Activated naive CD8-positive, alpha-beta T cell treated with anti-CD3 and anti-CD28 coated beads for 36 hours (primary cell): ENCODE data around the gene TRAF7. TPM values are rescaled to one million over a fixed set of nuclear protein-coding genes. Genes with fewer than 3 reads are reported as not detected.
"Not testable (repeated sequence)": the region's sequence is repeated elsewhere in the genome, so short reads cannot be mapped to it uniquely, and the experiment has no call there.

Experiments
- DNase-seq: peaks from one replicate; pipeline ENCODE4 v3.0.0; 2021
- H3K27ac Mint-ChIP-seq: one replicate; pipeline ENCODE4 v1.8.0; 2022; ENCODE audit warnings: mild to moderate bottlenecking, moderate library complexity, mixed read lengths
- H3K27me3 Mint-ChIP-seq: one replicate; pipeline ENCODE4 v1.8.0; 2022; ENCODE audit warnings: mild to moderate bottlenecking, mixed read lengths
- H3K36me3 Mint-ChIP-seq: one replicate; pipeline ENCODE4 v1.8.0; 2021; ENCODE audit warnings: mild to moderate bottlenecking, mixed read lengths
- H3K4me1 Mint-ChIP-seq: one replicate; pipeline ENCODE4 v1.8.0; 2021; ENCODE audit warnings: mixed read lengths
- H3K4me3 Mint-ChIP-seq: one replicate; pipeline ENCODE4 v1.8.0; 2022; ENCODE audit warnings: mild to moderate bottlenecking, moderate library complexity, mixed read lengths
- H3K9me3 Mint-ChIP-seq: one replicate; pipeline ENCODE4 v1.8.0; 2022; ENCODE audit warnings: mixed read lengths
- total RNA-seq, 2 experiments: library from RNA; stranded (reverse); gene quantifications; one replicate each; pipeline ENCODE4 v1.2.3, GENCODE V29; 2021

Gene TRAF7
- total RNA-seq, 2 experiments from 2014 or later = 86.4 to 89.2 TPM

DNA sequence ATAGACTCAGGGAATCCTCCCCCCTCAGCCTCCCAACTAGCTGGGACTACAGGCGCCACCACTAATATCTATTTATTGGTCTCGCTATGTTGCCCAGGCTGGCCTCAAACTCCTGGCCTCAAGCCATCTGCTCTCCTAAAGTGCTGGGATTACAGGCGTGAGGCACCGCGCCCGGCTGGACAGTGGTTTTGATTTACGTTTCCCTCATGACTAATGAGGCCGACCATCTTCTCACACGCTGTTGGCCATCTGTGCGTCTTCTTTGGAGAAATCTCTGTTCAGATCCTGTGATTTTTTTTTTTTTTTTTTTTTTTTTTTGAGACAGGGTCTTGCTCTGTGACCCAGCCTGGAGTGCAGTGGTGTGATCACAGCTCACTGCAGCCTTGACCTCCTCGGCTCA, 26.3 kb upstream of the TRAF7 start:
- peaks cover 13% of the 10 kb centered on the region for H3K4me1 Mint-ChIP-seq
- H3K27me3 Mint-ChIP-seq, H3K36me3 Mint-ChIP-seq, DNase-seq, H3K4me3 Mint-ChIP-seq, H3K9me3 Mint-ChIP-seq: not testable (repeated sequence)
- peak overlapping the region; percentile 91 for H3K27ac Mint-ChIP-seq

DNA sequence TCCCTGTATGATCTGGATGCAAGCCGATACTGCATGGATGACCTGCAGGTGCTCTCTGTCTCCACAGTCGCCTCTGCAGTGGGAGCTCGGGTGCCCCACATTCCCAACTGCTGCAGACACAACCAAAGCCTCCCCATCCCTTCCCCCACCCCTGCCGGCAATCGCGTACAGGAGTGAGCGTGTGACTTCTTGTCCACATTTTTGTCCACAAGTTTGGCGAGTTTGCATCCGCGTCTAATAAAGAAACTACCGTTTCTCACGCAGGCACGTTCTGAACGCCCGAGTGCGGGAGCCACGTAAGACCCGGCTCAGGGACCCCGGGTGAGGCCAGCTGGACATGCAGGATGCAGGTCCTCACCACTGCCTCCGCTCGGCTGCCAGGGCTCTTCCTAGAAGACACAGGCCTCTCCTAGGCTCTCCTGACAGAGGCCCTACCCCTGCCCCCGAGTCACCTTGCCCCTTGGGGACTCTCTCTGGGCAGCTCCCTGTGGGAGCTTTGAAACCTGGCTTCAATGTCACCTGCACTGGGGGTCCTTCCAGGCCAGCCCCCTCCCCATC, 25.6 kb upstream of the TRAF7 start:
- H3K36me3 Mint-ChIP-seq, H3K27ac Mint-ChIP-seq, DNase-seq, H3K4me3 Mint-ChIP-seq, H3K9me3 Mint-ChIP-seq, H3K27me3 Mint-ChIP-seq: not testable (repeated sequence)
- peaks cover 15% of the 10 kb centered on the region for H3K4me1 Mint-ChIP-seq

DNA sequence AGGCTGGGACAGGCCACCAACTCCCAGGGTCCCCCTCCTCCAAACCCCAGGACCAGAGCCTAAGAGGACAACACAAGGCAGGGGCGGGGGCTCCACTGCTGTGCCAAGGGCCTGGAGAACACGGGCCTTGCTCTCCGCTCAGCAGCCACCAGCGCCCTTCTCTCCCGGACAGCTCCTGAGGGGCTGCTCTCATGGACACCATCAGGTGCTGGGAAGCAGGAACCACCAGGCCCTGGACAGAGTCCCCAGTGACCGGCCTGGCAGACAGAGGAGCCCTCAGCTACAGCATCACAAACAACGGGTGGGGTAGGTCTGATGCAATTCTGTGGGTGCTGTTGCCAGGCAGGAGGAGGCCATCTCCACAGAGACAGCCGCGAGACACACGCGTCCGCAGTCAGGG, 21.8 kb upstream of the TRAF7 start:
- not testable (repeated sequence) for H3K36me3 Mint-ChIP-seq, H3K4me3 Mint-ChIP-seq, H3K27ac Mint-ChIP-seq, H3K27me3 Mint-ChIP-seq, DNase-seq, H3K9me3 Mint-ChIP-seq
- peaks cover 13% of the 10 kb centered on the region for H3K4me1 Mint-ChIP-seq

DNA sequence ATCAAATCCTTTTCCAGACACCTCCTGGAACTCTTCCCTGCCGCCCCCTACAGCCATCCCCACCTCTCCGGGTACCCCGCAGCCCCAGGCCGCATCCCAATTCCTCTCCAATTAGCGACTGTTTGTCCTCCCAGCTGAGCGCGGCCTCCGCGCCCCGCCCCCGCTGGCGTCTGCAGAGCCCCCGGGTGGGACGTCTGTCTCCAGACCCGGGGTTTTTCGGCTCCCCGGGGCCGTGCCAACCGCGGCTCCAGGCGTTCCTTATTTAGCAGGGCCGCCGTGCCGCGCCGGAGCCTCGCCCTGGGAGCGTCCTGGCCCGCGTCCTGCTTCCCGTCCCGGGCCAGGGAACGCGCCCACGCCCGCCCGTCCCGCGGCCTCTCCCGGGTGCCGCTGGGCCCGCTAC, 20.5 kb upstream of the TRAF7 start:
- not testable (repeated sequence) for H3K9me3 Mint-ChIP-seq, H3K4me1 Mint-ChIP-seq, H3K27me3 Mint-ChIP-seq, H3K36me3 Mint-ChIP-seq, H3K27ac Mint-ChIP-seq
- H3K4me3 Mint-ChIP-seq = peak overlapping the region; percentile 88
- DNase-seq = peak; percentile 32

DNA sequence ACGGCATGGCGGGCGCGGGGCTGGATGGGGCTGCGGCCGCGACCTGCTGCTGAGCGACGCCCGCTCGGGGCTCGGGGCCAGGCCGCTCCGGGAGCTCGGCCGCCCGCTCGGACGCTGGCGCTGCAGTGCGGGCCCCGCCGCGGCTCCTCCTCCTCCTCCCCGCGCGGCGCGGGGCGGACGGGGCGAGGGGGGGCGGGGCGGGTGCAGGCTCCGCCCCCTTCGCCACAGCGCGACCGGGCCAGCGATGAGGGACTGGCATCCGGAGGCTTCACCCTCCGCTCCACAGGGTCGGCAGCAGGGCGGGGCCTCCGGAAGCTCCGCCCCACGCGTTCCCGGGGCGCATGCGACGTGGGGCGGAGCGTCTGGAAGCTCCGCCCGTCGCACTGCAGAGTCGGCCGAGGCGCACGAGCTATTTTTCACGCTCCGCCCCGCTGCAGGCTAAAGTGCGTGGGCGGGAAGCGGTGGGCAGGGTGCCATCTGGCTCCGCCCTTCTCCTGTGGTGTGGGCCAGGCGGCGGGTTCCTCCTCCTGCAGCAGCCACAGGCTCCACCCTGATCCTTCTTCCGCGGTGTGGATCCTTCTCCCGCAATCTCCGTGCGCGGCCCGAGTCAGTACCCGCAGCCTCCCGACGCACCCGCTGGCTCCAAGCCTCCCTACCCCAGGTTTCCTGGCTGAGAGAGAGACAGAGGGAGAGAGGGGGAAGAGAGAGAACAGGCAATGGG, 19.7 kb upstream of the TRAF7 start, which contains the start of gene PKD1:
Gene PKD1, minus strand, starts transcription at position 129 of the 721 bp plus-strand sequence. CDS start 209 bp downstream, outside the sequence.
- not testable (repeated sequence) for H3K9me3 Mint-ChIP-seq
- H3K4me3 Mint-ChIP-seq = peak within 1 kb of the TSS; percentile 89

DNA sequence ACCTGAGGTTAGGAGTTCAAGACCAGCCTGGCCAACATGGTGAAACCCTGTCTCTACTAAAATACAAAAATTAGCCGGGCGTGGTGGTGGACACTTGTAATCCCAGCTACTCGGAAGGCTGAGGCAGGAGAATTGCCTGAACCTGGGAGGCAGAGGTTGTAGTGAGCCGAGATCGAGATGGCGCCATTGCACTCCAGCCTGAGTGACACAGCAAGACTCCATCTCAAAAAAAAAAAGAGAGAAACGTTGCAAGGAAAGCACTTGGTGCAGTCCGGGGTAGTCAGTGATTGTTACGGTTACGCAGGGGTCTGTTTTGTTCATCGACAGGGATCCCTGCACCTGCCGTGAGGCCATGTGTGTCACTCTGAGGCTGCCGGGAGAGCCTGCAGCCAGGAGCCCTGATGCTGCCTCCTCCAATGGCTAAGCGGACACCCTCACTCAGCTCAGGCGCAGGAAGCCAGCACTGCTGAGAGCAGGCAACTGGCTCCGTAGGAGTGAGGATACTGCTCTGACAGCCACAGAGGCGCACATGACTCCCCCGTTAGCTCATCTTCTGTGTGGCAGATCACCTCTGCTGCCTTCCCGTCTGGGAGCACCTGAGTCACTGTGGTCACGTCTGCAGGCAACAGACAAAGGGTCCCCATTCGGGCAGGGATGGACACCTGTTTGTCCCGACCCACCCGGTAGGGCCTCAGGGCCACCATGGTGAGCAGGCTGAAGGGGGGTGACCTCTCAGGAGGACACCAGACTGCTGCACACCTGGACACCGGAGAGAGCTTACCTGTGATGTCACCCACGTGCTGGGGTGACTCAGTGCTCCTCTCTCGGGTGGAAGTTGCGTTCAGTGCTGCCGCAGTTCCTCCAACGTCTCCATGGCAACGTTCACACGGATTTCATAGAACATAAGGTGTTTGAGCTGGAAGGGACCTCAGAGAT, 12.4 kb upstream of the TRAF7 start:
- Mint-ChIP-seq H3K4me3 (no peak overlapping the region), H3K27me3 (no peaks in the 10 kb centered on the region), H3K9me3 (no peaks in the 10 kb centered on the region), H3K4me1 (peaks cover 2% of the 10 kb centered on the region), H3K36me3 (no peaks in the 10 kb centered on the region), H3K27ac (no peak overlapping the region)
- no peak for DNase-seq

More for the DNA sequence above, 19.7 kb upstream of the TRAF7 start, which contains the start of gene PKD1:
- DNase-seq = peak; percentile 100
- H3K27ac Mint-ChIP-seq = peak within 1 kb of the TSS; percentile 88
- H3K4me1 Mint-ChIP-seq = peaks cover 10% of the 10 kb centered on the region
- H3K36me3 Mint-ChIP-seq, H3K27me3 Mint-ChIP-seq: not testable (repeated sequence)

DNA sequence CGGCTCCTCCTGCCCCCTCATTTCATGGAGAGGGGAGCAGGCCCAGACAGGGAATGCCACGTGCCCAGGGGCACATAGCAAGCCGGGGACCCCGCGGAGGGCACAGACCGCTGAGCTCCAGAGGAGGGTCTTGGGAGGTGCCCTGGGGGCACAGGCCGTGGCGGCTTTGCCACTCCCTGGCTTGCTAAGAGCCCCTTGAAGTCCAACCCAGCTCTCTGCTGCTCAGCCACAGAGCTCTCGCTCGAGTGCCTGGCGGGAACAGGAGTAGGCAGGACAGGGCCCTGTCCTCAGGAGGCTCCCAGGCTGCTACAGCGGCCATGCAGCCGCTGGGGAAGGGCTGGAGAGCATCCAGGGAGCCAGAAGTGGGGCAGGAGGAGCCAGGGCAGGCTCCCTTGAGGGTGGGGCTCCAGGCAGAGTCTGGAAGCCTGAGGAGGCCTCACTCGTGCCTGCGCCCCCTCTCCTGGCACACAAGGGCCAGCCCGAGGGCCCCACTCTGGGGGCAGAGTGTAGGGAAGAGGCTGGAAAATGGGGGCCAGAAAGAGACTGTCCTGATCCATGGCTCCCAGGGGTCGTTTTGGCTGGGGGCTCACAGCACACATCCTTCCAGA, 11.6 kb upstream of the TRAF7 start:
- H3K36me3 Mint-ChIP-seq = no peaks in the 10 kb centered on the region
- no peak overlapping the region for H3K4me3 Mint-ChIP-seq
- DNase-seq = no peak
- no peaks in the 10 kb centered on the region for H3K9me3 Mint-ChIP-seq
- no peak overlapping the region for H3K27ac Mint-ChIP-seq
- H3K27me3 Mint-ChIP-seq = no peaks in the 10 kb centered on the region
- H3K4me1 Mint-ChIP-seq = peaks cover 2% of the 10 kb centered on the region

DNA sequence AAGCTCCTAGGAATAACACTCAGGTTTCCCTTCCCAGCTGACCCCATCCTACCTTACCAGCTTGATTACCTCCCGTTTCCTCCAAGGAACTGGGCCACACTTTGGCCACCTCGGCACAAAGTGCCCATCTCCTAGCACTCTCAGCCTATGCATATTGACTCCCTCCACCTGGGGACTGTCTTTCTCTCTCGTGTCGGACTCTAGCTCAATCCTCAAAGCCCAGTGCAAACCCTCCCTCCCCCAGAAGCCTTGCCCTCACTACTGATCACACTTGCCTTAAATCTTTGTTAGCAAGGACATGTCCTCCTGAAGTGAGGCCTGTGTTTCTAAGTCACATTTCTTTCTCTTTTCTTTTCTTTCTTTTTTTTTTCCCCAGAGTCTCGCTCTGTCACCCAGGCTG, 9.7 kb upstream of the TRAF7 start:
- Mint-ChIP-seq H3K27ac (no peak overlapping the region), H3K4me3 (no peak overlapping the region), H3K36me3 (no peaks in the 10 kb centered on the region), H3K9me3 (no peaks in the 10 kb centered on the region), H3K4me1 (peaks cover 8% of the 10 kb centered on the region), H3K27me3 (no peaks in the 10 kb centered on the region)
- DNase-seq = no peak

DNA sequence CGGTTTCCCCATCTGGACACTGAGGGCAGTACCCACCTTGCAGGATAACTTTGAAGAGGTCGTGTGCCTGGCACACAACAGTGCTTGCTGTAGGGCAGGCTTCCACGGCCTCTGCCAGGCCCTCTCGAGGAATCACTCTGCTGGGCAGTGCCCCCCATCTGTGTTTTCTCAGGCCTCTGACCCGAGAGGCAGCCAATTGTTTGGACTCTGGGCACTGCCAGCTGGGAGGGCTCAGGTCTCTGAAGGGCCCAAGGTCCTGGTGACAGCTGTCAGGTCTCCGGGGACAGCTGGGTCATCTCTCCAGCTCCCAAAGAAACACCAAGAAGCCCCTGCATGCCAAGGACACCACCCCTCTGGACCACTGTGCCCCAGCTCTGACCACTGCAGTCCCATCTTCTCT, 8.2 kb upstream of the TRAF7 start:
- Mint-ChIP-seq H3K27ac (peak overlapping the region; percentile 48), H3K4me3 (no peak overlapping the region), H3K9me3 (no peaks in the 10 kb centered on the region), H3K36me3 (peaks cover 11% of the 10 kb centered on the region), H3K4me1 (peaks cover 18% of the 10 kb centered on the region), H3K27me3 (peaks cover 3% of the 10 kb centered on the region)
- DNase-seq = no peak

DNA sequence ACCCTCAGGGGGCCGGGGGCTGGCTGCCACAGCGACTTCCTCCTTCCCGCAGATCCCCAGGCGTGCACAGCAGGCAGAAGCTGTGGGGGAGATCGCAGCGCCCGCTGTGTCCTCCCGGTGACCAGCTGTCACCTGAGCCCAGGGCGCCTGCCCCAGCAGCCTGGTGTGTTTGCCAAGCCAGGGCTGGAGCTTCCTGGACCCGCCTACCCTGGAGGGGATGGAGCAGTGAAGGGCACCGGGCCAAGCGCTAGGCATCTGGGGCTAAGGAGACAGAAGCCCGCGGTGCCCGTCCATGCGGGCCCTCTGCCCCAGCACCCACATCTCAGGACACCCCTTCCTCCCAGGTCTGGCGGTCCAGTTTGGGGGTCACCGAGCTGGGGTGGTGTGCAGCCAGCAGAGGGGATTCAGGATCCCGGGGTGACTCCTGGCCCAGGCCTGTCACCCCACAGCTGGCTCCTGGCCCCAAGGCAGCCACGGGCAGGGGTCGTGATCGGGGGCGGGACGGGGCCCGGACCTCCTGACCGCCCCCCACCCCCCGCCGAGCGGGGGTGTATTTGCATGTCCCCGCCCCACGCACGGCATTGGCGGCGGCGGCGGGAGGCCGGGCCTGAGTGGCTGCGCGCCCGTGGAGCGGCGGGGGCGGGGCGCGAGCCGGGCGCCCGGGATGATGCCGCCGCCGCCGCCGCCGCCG, 7.5 kb upstream of the TRAF7 start, which contains the start of gene RAB26:
Gene RAB26, plus strand, starts transcription at position 645 of the 691 bp plus-strand sequence. CDS start 159 bp downstream, outside the sequence.
- H3K9me3 Mint-ChIP-seq = no peaks in the 10 kb centered on the region
- H3K4me3 Mint-ChIP-seq = peak within 1 kb of the TSS; percentile 34
- peak within 1 kb of the TSS; percentile 45 for H3K27ac Mint-ChIP-seq
- H3K4me1 Mint-ChIP-seq = peaks cover 23% of the 10 kb centered on the region
- peaks cover 18% of the 10 kb centered on the region for H3K36me3 Mint-ChIP-seq
- DNase-seq = peak; percentile 65
- H3K27me3 Mint-ChIP-seq = peaks cover 3% of the 10 kb centered on the region

DNA sequence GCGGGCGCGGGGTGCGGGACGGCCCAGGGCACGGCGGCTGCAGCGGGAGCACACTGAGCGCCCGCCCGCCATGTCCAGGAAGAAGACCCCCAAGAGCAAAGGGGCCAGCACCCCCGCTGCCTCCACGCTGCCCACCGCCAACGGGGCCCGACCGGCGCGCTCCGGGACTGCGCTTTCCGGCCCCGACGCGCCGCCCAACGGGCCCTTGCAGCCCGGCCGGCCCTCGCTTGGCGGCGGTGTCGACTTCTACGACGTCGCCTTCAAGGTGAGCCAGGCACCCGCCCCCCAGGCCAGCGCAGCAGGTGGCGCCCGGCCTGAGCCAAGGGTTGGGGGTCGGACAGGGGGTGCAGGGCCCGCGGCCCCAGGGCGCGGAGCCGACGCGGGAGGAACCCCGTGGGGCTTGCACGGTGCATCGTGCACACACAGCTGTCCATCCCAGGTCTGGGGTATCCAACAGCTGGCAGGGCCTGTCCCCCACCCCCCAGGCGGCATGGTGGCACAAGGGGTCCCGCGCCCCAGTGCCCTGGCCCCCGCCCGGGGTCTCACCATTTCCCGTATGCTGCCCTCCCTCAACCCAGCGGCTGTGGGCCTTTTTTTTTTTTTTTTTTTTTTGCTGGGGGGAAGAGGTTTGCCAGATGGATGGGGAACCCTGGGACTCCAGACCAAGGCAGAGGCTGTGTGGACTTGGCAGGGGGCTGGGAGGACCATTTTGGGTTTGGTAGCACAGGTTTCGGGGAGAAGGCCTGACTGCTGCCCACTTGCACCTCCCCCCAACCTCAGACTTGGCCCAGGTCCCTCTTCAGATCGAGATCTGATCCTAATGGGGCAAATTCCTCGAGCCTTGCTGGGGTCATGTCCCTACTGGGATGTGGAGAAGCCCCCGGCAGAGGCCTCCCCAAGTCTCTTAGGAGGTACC, 6.6 kb upstream of the TRAF7 start:
- H3K27ac Mint-ChIP-seq = peak overlapping the region; percentile 45
- DNase-seq = peak; percentile 60
- no peaks in the 10 kb centered on the region for H3K9me3 Mint-ChIP-seq
- H3K4me3 Mint-ChIP-seq = peak overlapping the region; percentile 34
- peaks cover 3% of the 10 kb centered on the region for H3K27me3 Mint-ChIP-seq
- peaks cover 27% of the 10 kb centered on the region for H3K4me1 Mint-ChIP-seq
- peaks cover 27% of the 10 kb centered on the region for H3K36me3 Mint-ChIP-seq

DNA sequence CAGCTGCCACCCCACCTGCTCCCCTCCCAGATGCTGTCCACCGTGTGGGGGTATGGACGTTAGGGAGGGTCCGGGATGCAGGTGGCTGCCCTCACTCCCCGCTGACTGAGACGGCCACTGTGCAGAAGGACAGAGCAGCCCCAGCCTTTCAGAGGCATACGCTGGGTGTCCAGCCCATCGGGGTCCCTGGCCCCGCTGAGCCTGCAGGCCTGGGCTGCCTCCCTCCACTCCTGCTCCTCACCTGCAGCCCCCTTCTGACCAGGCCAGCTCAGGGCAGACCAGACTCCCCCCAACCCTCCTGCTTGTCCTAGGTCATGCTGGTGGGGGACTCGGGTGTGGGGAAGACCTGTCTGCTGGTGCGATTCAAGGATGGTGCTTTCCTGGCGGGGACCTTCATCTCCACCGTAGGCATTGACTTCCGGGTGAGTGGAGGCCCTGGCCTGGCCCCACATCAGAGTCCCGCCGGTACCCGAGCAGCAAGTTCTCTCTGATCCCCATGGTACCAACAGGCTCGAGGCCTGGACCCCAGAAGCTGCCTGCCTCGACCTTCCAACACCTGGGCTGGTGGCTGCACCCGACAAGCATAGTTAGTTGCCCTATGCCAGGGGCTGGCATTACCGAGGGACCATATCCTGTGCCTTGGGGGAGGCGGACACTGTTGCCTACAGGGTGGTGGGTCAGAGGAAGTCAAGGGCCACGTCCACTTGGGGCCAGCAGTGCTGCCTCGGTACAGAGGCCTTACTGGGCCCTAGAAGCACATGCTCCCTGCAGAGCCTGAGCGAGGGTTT, 5.8 kb upstream of the TRAF7 start:
- no peaks in the 10 kb centered on the region for H3K9me3 Mint-ChIP-seq
- H3K27me3 Mint-ChIP-seq = peaks cover 7% of the 10 kb centered on the region
- H3K4me1 Mint-ChIP-seq = peaks cover 27% of the 10 kb centered on the region
- peaks cover 35% of the 10 kb centered on the region for H3K36me3 Mint-ChIP-seq
- H3K27ac Mint-ChIP-seq = peak overlapping the region; percentile 45
- H3K4me3 Mint-ChIP-seq = peak overlapping the region; percentile 1
- DNase-seq = peak; percentile 22
